GM20000 (cell line): ENCODE measurements around the gene NDUFB4.

Experiments
- DNase-seq: peaks from one replicate; pipeline ENCODE4 v3.0.0; 2012; ENCODE audit warnings: low spot score
- TF ChIP-seq, protein P1 (sequence below): IDR thresholded peaks from 2 replicates; pipeline ENCODE4 v1.5.1; 2012; ENCODE audit warnings: mild to moderate bottlenecking, control low read depth; ENCODE audit errors: extremely low read depth, missing control alignments

The NDUFB4 gene

DNA sequence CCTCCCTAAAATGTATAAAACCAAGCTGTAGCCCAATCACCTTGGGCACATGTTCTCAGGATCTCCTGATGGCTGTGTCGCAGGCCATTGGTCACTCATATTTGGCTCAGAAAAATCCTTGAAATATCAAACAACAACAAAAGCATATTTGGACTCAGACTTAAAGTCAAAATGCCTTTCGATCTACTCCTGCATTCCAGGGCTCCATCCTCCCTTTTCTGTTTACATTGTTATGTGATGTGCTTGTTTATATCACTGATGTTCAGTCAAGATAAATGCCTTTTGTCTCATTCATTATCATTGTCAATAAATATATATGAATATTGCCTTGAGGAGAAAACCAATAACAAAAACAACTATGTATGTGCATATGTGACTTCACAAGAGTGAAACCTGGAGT lies 54.2 kb downstream of the NDUFB4 start:
- DNase-seq = no peak
- TF ChIP-seq, protein P1, sequence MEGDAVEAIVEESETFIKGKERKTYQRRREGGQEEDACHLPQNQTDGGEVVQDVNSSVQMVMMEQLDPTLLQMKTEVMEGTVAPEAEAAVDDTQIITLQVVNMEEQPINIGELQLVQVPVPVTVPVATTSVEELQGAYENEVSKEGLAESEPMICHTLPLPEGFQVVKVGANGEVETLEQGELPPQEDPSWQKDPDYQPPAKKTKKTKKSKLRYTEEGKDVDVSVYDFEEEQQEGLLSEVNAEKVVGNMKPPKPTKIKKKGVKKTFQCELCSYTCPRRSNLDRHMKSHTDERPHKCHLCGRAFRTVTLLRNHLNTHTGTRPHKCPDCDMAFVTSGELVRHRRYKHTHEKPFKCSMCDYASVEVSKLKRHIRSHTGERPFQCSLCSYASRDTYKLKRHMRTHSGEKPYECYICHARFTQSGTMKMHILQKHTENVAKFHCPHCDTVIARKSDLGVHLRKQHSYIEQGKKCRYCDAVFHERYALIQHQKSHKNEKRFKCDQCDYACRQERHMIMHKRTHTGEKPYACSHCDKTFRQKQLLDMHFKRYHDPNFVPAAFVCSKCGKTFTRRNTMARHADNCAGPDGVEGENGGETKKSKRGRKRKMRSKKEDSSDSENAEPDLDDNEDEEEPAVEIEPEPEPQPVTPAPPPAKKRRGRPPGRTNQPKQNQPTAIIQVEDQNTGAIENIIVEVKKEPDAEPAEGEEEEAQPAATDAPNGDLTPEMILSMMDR = no peak
